ENCODE measurements around the gene E2F6.
"Not testable (repeated sequence)": the region's sequence is repeated elsewhere in the genome, so short reads cannot be mapped to it uniquely, and the experiment has no call there.

Gene E2F6

DNA sequence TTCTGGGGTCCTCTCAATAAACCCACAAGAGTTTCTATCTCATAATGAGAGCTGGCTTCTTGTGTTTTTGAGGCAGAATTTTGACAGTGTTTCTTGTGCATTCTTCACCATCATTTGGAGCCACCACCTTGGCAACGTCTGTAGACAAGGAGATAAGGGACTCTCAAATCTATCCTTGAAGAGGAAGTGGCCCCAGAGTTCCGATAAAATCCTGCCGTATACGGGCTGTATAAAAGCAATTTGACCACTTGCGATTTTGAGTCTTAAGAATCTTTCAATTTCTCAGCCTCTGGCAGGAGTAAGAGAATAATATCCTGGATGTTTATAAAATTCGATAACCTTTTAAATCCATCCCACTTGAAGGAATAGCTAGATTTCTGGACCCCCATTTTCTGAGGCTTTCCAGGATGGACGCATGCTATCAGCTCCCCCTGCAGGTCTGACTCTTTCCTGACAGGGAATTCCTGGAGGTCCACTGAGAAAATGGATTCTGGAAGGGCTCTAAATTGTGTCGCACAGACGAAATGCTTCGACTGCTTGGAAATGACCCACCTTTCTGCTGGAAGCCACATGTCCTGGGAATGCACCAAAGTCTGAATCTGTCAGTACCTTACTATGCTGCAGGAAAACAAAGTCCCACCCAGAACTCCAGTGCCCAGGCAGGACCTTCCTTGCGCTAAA, 54.1 kb downstream of the E2F6 start:
- no peak for DNase-seq

- DNase-seq, result no peak
These were observed 54.7 kb downstream of the E2F6 start for GRCh38 chr2:11411244-11411643.

DNA sequence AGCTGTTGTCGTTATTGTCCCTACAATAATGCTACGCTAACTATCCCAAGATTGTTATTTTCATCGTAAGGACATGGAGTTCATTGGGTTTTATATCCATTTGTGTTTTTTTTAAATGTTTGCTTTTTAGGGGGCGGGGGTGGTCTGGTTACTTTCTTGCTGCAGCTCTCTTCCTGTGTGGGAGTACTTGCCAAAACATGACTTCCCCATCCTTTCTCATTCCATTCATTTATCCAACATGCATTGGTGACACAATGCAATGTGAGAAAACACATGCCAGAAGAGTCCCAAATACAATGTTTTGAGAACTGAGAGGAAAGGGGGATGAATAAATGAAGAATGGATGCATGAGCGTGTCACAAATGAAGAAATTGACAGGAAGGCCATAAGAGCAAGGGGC, 55.9 kb downstream of the E2F6 start:
- no peak for DNase-seq

DNA sequence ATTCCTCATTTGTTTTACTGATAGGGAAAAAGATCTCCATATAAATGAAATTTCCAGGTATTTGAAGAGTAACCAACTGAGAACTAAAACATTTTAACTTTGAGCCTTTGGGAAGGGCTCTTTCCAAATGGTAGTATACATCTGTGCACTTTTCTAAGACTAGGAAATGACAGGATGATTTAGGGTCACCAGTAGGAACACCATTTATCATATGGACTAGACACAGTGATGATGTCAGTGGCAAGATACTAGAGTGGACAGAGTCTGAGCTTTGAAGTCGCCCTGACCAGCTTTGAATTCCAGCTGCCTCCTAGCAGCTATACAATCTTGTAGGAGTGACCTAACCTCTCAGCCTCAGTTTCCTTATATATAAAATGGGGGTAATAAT, 56.4 kb downstream of the E2F6 start:
- DNase-seq, result no peak

DNA sequence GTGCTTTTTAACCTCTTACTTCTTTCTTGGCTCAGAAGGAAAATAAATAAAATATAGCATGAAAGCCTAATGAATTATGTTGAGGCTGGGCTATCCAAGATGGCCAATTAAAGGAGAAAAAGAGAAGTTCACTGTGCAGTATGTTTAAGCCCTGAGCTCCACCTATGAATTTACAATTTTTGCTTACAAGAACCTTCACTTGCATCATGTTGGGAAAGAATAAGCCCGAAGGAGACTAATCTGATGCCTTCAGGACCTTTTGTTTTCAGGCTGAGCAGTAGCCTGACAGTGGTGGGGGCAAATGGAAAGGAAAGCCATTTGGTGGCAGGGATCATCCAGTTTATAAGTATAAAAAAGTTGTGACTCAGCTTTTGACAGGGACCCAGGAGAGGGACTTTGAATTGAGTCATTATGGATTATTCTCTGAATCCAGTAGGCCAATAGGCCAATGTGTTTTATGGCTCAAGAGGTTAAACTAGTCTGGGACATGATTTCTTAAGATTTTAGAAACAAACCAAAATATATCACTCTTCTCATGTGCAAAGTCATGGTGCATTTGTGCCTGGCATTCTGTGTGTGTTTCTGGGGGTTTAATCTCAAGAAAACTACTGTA, 56.9 kb downstream of the E2F6 start:
- DNase-seq, result no peak

- no peak for DNase-seq
These were observed 58.5 kb downstream of the E2F6 start for GRCh38 chr2:11407413-11407812.

DNA sequence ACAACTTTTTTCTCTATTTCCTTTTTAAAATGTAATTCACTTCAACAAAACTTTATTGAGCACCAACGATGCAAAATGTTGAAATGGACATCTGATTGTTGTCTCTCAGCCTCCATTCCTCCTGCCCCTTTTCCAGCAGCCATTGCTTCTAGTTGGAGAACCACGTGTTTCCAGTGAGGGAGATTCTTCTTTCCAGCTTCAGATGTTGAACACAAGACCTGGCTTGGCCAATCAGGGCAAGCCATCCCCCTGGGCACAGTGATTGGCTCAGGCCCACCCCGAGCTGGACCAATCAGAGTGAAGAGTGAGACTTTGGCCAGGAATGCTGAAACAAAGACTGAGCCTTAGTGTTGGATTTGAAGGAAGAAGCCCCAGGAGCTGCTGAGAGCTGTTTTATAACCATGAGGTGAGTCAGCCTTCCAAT, 59.0 kb downstream of the E2F6 start:
- DNase-seq, result no peak

DNA sequence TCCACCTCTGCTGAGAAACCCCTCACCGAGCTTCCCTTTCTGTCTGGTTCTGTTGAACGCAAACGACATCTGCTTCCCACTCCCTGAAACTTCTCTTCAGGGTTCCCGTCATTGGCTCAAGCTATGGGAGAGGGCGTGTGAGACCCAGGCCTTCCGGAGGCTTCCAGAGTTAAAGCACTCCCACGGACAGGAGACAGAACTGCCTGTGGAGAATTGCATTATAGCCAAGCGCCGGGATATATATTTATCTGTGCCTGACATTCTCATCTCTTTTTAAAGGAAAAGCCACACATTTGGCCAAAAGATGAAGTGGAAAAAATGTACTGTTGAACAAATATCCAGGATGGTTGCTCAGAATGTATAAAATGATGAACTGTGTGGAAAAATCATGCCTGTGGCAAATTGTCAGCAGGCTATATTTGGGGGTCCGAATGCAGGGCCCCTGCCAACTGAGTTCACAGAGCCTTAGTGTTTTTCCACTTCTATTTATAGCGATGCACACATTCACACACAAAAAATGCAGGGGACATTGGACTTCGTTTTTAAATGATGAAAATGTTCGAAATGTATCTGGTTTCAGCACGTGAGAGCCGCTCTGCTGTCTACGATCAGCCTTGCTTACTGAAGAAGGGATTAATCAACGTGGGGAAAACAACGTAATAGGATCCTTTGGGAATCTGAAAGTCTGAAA, 59.5 kb downstream of the E2F6 start:
- no peak for DNase-seq

GRCh38 chr2:11405599-11406266, 60.2 kb downstream of the E2F6 start:
- no peak for DNase-seq

GRCh38 chr2:11405074-11405406, 60.9 kb downstream of the E2F6 start:
- not testable (repeated sequence) for DNase-seq

GRCh38 chr2:11404376-11405073, 61.4 kb downstream of the E2F6 start:
- no peak for DNase-seq

- no peak for DNase-seq
These were observed 63.5 kb downstream of the E2F6 start for GRCh38 chr2:11402436-11402835.

DNA sequence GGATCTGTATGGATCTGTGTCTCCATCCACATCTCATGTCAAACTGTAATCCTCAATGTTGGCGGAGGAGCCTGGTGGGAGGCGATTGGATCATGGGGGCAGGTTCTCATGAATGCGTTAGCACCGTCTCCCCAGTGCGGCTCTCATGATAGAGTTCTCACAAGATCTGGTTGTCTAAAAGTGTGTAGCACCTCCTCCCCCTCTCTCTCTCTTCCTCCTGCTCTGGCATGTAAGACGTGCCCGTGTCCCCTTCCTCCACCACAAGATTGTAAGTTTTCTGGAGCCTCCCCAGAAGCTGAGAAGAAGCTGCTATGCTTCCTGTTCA, 66.6 kb downstream of the E2F6 start:
- no peak for DNase-seq

DNA sequence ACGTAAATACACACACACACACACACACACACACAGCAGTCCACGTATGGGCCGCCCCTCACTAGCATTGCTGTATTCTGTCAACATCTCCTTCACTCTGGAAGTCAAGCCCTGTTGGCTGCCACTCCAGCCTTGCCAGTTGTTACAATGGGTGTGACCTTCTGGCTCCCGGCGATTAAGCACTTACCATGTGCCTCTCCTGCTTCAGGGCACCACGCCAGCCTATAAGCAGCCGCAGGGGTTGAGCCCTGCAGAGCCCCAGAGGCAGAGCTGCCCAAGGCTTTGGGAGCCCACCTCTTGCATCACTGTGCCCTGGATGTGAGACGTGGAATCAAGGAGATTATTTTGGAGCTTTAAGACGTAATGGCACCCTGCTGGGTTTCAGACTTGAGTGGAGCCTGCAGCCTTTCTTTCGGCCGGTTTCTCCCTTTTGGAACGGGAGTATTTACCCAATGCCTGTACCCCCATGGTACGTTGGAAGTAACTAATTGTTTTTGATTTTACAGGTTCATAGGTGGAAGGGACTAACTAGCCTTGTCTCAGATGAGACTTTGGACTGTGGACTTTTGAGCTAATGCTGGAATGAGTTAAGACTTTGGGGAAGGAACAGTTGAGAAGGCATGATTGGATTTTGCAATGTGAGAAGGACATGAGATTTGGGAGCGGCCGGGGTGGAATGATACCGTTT, 67.1 kb downstream of the E2F6 start:
- DNase-seq, result no peak

DNA sequence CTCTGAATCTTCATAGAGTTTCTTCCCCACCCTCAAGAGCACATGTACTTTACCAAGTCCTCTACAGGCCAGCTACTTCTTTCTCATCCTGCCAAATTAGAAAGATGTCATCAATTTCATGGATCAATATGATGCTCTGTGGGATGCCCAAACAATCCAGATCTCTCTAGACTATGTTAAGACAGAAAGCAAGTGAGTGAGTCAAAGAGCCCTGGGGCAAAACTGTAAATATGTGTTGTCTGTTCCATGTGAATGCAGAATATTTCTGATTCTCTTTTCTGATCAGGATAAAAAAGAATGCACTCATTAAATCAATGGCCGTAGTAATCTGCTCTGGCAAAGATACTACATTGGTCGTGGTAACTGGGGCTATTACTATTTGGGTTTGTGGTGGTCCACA, 68.4 kb downstream of the E2F6 start:
- no peak for DNase-seq

DNA sequence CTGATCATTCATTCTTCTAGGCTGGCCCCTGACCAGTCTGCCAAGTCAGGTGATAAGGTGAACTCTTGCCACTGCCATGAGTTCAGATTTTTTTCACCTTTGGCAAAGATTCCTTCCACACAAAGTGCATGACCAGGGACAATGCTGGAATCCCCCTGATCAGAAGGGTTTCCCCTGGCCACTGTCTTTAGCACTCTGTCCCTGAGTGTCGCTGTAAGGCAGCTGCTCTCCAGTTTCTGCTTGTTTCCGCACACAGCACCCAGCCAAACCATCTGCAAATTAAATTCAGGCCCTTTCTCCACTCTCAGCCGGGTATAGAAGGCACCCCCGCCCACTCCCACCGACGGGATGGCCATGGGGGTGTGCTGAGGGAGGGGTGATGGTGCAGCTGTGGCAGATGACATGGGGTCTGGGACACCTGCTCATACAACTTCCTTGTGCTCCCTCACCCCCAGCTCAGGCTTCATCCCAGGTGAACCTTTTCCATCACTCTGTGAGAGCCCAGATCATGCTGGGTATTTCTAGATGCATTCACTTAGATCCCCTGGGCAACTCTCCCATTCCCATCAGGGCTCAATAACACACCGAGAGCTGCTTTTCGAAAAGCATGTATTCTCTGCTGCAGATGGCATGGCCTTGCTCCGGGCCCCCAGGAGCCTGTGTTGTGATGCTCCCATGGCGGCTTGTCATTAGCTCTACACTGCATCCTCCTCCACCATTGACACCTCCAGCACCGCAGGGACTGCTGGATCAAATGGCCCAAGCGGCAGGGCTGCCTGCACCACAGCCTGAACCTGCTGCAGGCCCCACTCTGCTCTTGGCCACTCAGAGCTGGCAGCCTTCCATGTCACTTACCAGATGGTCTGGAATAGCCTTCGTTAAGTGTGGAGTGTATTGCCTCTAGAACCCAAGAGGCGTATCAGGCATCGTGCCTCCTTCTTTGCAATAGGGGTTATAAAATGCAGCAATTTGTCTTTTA, 69.2 kb downstream of the E2F6 start:
- DNase-seq, result no peak

- DNase-seq, result no peak
These were observed 69.9 kb downstream of the E2F6 start for GRCh38 chr2:11396021-11396420.

GRCh38 chr2:11395389-11395788, 70.6 kb downstream of the E2F6 start:
- DNase-seq, result no peak

All from activated CD4-positive, alpha-beta T cell treated with anti-CD3 and anti-CD28 coated beads, Interleukin-10, Interleukin-2, amounts not matched to agents 100 ng/mL and 50 ng/mL, durations not matched to agents 16 hours and 8 hours (primary cell).